SJCRH30 (cell line): ENCODE results near the gene MGMT. TPM values are rescaled to one million over a fixed set of nuclear protein-coding genes. Genes with fewer than 3 reads are reported as not detected.
A peak's percentile ranks its signal among the peaks of the same experiment; 100 is the strongest.

ENCODE experiments used
- DNase-seq, 2 experiments: peaks; one replicate each; pipeline ENCODE4 v3.0.0-alpha.2; 2015 to 2020
- H3K27ac ChIP-seq: fragments of 250-450 bp; sonication (Bioruptor Pico); 2 replicates; pipeline ENCODE4 v1.5.1; 2020; ENCODE audit warnings: mild to moderate bottlenecking, moderate library complexity
- H3K27me3 ChIP-seq: fragments of 250-450 bp; sonication (Bioruptor Pico); 2 replicates; pipeline ENCODE4 v1.5.1; 2020; ENCODE audit warnings: mild to moderate bottlenecking, moderate library complexity
- H3K36me3 ChIP-seq: fragments of 250-450 bp; sonication (Bioruptor Pico); 2 replicates; pipeline ENCODE4 v1.5.1; 2020; ENCODE audit warnings: mild to moderate bottlenecking, moderate library complexity
- H3K4me1 ChIP-seq: fragments of 250-450 bp; sonication (Bioruptor Pico); 2 replicates; pipeline ENCODE4 v1.5.1; 2020; ENCODE audit warnings: mild to moderate bottlenecking, moderate library complexity
- H3K4me3 ChIP-seq: fragments of 250-450 bp; sonication (Bioruptor Pico); 2 replicates; pipeline ENCODE4 v1.5.1; 2020; ENCODE audit warnings: mild to moderate bottlenecking, moderate library complexity
- H3K9me3 ChIP-seq: fragments of 250-450 bp; sonication (Bioruptor Pico); replicated peaks from 2 replicates; pipeline ENCODE4 v1.5.1; 2020; ENCODE audit warnings: mild to moderate bottlenecking, moderate library complexity
- total RNA-seq: library from RNA; depleted of rRNA; stranded (reverse); fragments of >200 nt; shearing (Covaris generic); gene quantifications from 2 replicates; pipeline ENCODE4 v1.2.3, GENCODE V29; 2014

The MGMT gene
- total RNA-seq, 1 experiment from 2014 or later: 1.5 TPM

GRCh38 chr10:129695671-129696070 is 228.6 kb downstream of the MGMT start:
- no peak for DNase-seq
- Histone ChIP-seq H3K36me3 (no peaks in the 10 kb centered on the region), H3K4me3 (no peak overlapping the region), H3K4me1 (no peaks in the 10 kb centered on the region), H3K27ac (no peak overlapping the region), H3K9me3 (no peaks in the 10 kb centered on the region), H3K27me3 (no peaks in the 10 kb centered on the region)

- H3K4me1 ChIP-seq: no peaks in the 10 kb centered on the region
- H3K36me3 ChIP-seq: no peaks in the 10 kb centered on the region
- no peaks in the 10 kb centered on the region for H3K9me3 ChIP-seq
- no peaks in the 10 kb centered on the region; the same call in 1 of the 2 replicates for H3K27me3 ChIP-seq
- no peak overlapping the region for H3K27ac ChIP-seq
- H3K4me3 ChIP-seq: no peak overlapping the region
- no peak for DNase-seq
These were observed 229.6 kb downstream of the MGMT start for GRCh38 chr10:129696636-129697035.

GRCh38 chr10:129697463-129698247 is 230.6 kb downstream of the MGMT start:
- H3K27ac ChIP-seq: no peak overlapping the region
- H3K4me3 ChIP-seq: no peak overlapping the region
- DNase-seq: no peak
- H3K36me3 ChIP-seq: no peaks in the 10 kb centered on the region
- no peaks in the 10 kb centered on the region; the same call in 1 of the 2 replicates for H3K27me3 ChIP-seq
- no peaks in the 10 kb centered on the region for H3K9me3 ChIP-seq
- H3K4me1 ChIP-seq: no peaks in the 10 kb centered on the region

GRCh38 chr10:129699722-129700340 is 232.8 kb downstream of the MGMT start:
- no peaks in the 10 kb centered on the region for H3K4me1 ChIP-seq
- no peaks in the 10 kb centered on the region for H3K9me3 ChIP-seq
- H3K4me3 ChIP-seq: no peak overlapping the region
- DNase-seq: no peak
- no peak overlapping the region for H3K27ac ChIP-seq
- no peaks in the 10 kb centered on the region; the same call in 1 of the 2 replicates for H3K27me3 ChIP-seq
- no peaks in the 10 kb centered on the region for H3K36me3 ChIP-seq

GRCh38 chr10:129702605-129703004 is 235.6 kb downstream of the MGMT start:
- Histone ChIP-seq H3K4me3 (no peak overlapping the region), H3K27ac (no peak overlapping the region), H3K36me3 (no peaks in the 10 kb centered on the region), H3K27me3 (no peaks in the 10 kb centered on the region; the same call in 1 of the 2 replicates), H3K4me1 (no peaks in the 10 kb centered on the region), H3K9me3 (no peaks in the 10 kb centered on the region)
- DNase-seq: no peak

- H3K27me3 ChIP-seq: no peaks in the 10 kb centered on the region; the same call in 1 of the 2 replicates
- no peaks in the 10 kb centered on the region for H3K9me3 ChIP-seq
- DNase-seq: no peak
- H3K4me3 ChIP-seq: no peak overlapping the region
- H3K4me1 ChIP-seq: no peaks in the 10 kb centered on the region
- H3K36me3 ChIP-seq: no peaks in the 10 kb centered on the region
- H3K27ac ChIP-seq: no peak overlapping the region
These were observed 236.5 kb downstream of the MGMT start for GRCh38 chr10:129703287-129704137.

- no peaks in the 10 kb centered on the region for H3K9me3 ChIP-seq
- no peak overlapping the region for H3K4me3 ChIP-seq
- no peak overlapping the region for H3K27ac ChIP-seq
- no peaks in the 10 kb centered on the region for H3K4me1 ChIP-seq
- DNase-seq: no peak
- H3K36me3 ChIP-seq: no peaks in the 10 kb centered on the region
- no peaks in the 10 kb centered on the region; the same call in 1 of the 2 replicates for H3K27me3 ChIP-seq
These were observed 237.2 kb downstream of the MGMT start for GRCh38 chr10:129704225-129704624.

- H3K9me3 ChIP-seq: no peaks in the 10 kb centered on the region
- H3K36me3 ChIP-seq: no peaks in the 10 kb centered on the region
- no peaks in the 10 kb centered on the region for H3K4me1 ChIP-seq
- H3K4me3 ChIP-seq: no peak overlapping the region
- no peak for DNase-seq
- H3K27ac ChIP-seq: no peak overlapping the region
- H3K27me3 ChIP-seq: no peaks in the 10 kb centered on the region; the same call in 1 of the 2 replicates
These were observed 237.9 kb downstream of the MGMT start for GRCh38 chr10:129704786-129705525.

- H3K27me3 ChIP-seq: no peaks in the 10 kb centered on the region; the same call in 1 of the 2 replicates
These were observed 238.6 kb downstream of the MGMT start for GRCh38 chr10:129705676-129706075.

GRCh38 chr10:129706081-129706480 is 239.0 kb downstream of the MGMT start:
- Histone ChIP-seq H3K27me3 (no peaks in the 10 kb centered on the region; the same call in 1 of the 2 replicates), H3K36me3 (no peaks in the 10 kb centered on the region), H3K27ac (no peak overlapping the region), H3K4me3 (no peak overlapping the region), H3K9me3 (no peaks in the 10 kb centered on the region), H3K4me1 (no peaks in the 10 kb centered on the region)
- no peak for DNase-seq

More at GRCh38 chr10:129705676-129706075, 238.6 kb downstream of the MGMT start:
- no peak for DNase-seq
- Histone ChIP-seq H3K36me3 (no peaks in the 10 kb centered on the region), H3K4me3 (no peak overlapping the region), H3K4me1 (no peaks in the 10 kb centered on the region), H3K9me3 (no peaks in the 10 kb centered on the region), H3K27ac (no peak overlapping the region)

- Histone ChIP-seq H3K4me3 (no peak overlapping the region), H3K27me3 (no peaks in the 10 kb centered on the region; the same call in 1 of the 2 replicates), H3K36me3 (no peaks in the 10 kb centered on the region), H3K4me1 (no peaks in the 10 kb centered on the region), H3K9me3 (no peaks in the 10 kb centered on the region), H3K27ac (no peak overlapping the region)
- DNase-seq: no peak
These were observed 239.5 kb downstream of the MGMT start for GRCh38 chr10:129706523-129706922.

- Histone ChIP-seq H3K4me3 (no peak overlapping the region), H3K27me3 (no peaks in the 10 kb centered on the region), H3K27ac (no peak overlapping the region), H3K9me3 (no peaks in the 10 kb centered on the region), H3K36me3 (no peaks in the 10 kb centered on the region), H3K4me1 (no peaks in the 10 kb centered on the region)
- peak; percentile 24 to 51 for DNase-seq
These were observed 240.7 kb downstream of the MGMT start for GRCh38 chr10:129707406-129708388.

- Histone ChIP-seq H3K36me3 (no peaks in the 10 kb centered on the region), H3K27me3 (no peaks in the 10 kb centered on the region), H3K27ac (no peak overlapping the region), H3K9me3 (no peaks in the 10 kb centered on the region), H3K4me1 (no peaks in the 10 kb centered on the region), H3K4me3 (no peak overlapping the region)
- DNase-seq: no peak
These were observed 242.1 kb downstream of the MGMT start for GRCh38 chr10:129709101-129709500.
